Hepatocyte (in vitro differentiated cells): ENCODE data around the gene EFCAB6. TPM values are rescaled to one million over a fixed set of nuclear protein-coding genes. Genes with fewer than 3 reads are reported as not detected.

Experiments
- DNase-seq: peaks from one replicate; pipeline ENCODE4 v3.0.0-alpha.2; 2016; ENCODE audit warnings: low spot score
- H2AFZ ChIP-seq: fragments of 200-600 bp; sonication (generic); 2 replicates; pipeline ENCODE4 v1.6.0; 2016; ENCODE audit warnings: antibody characterized with exemption, mild to moderate bottlenecking
- H3K27ac ChIP-seq: fragments of 200-600 bp; sonication (generic); 2 replicates; pipeline ENCODE4 v1.5.1; 2016; ENCODE audit warnings: mild to moderate bottlenecking
- H3K27me3 ChIP-seq: fragments of 200-600 bp; sonication (generic); 2 replicates; pipeline ENCODE4 v1.6.1; 2016
- H3K36me3 ChIP-seq: fragments of 200-600 bp; sonication (generic); replicated peaks from 2 replicates; pipeline ENCODE4 v1.5.1; 2016; ENCODE audit warnings: low read depth; ENCODE audit not compliant: insufficient read depth
- H3K4me1 ChIP-seq: fragments of 200-600 bp; sonication (generic); 2 replicates; pipeline ENCODE4 v1.5.1; 2016; ENCODE audit warnings: mild to moderate bottlenecking, moderate library complexity; ENCODE audit not compliant: insufficient read depth
- H3K4me2 ChIP-seq: fragments of 200-600 bp; sonication (generic); 2 replicates; pipeline ENCODE4 v1.6.0; 2016
- H3K4me3 ChIP-seq: fragments of 200-600 bp; sonication (generic); 2 replicates; pipeline ENCODE4 v1.5.1; 2016; ENCODE audit warnings: mild to moderate bottlenecking
- H3K79me2 ChIP-seq: fragments of 200-600 bp; sonication (generic); 2 replicates; pipeline ENCODE4 v1.6.0; 2017; ENCODE audit warnings: mild to moderate bottlenecking
- H3K9me2 ChIP-seq: fragments of 200-600 bp; sonication (generic); replicated peaks from 2 replicates; pipeline ENCODE4 v1.6.0; 2017; ENCODE audit warnings: mild to moderate bottlenecking; ENCODE audit not compliant: insufficient read depth
- H3K9me3 ChIP-seq: fragments of 200-600 bp; sonication (generic); 2 replicates; pipeline ENCODE4 v1.5.1; 2016; ENCODE audit warnings: low read depth, mild to moderate bottlenecking
- H4K20me1 ChIP-seq: fragments of 200-600 bp; sonication (generic); 2 replicates; pipeline ENCODE4 v1.6.0; 2016; ENCODE audit warnings: mild to moderate bottlenecking; ENCODE audit not compliant: insufficient read depth, poor library complexity, severe bottlenecking
- CTCF ChIP-seq: fragments of 200-600 bp; sonication (generic); IDR thresholded peaks from 2 replicates; pipeline ENCODE4 v1.5.1; 2016; ENCODE audit warnings: antibody characterized with exemption, mild to moderate bottlenecking; ENCODE audit not compliant: poor library complexity
- EZH2 ChIP-seq: fragments of 200-600 bp; sonication (generic); IDR thresholded peaks from 2 replicates; pipeline ENCODE4 v1.6.1; 2016; ENCODE audit warnings: antibody characterized with exemption, mild to moderate bottlenecking, borderline replicate concordance
- EZH2phosphoT487 ChIP-seq: fragments of 200-600 bp; sonication (generic); IDR thresholded peaks from one replicate; pipeline ENCODE4 v1.6.1; 2018; ENCODE audit warnings: antibody characterized with exemption, mild to moderate bottlenecking, low read depth, moderate library complexity; ENCODE audit not compliant: unreplicated experiment, severe bottlenecking
- WGBS: methylation state at CpG from one replicate; pipeline ENCODE4 v1.1.6; 2016; ENCODE audit warnings: low lambda C conversion rate; ENCODE audit errors: missing lambda C conversion rate; 5-methylcytosine and 5-hydroxymethylcytosine counted together
- polyA plus RNA-seq: library from polyadenylated mRNA; unstranded; fragments of >200 nt; fragmentation: Nextera tagmentation; extraction: Ambion mirVana; gene quantifications from 2 replicates; pipeline ENCODE4 v1.2.1, GENCODE V29; 2016
- total RNA-seq: library from RNA; depleted of rRNA; stranded (reverse); fragments of >200 nt; gene quantifications from 2 replicates; pipeline ENCODE4 v1.2.3, GENCODE V29; 2014

EFCAB6 gene
- total and polyA plus RNA-seq, 2 experiments from 2014 or later, result 0.59 to 2.1 TPM

GRCh38 chr22:43542681-43543521, 269.2 kb downstream of the EFCAB6 start:
- Histone ChIP-seq H3K79me2 (no peaks in the 10 kb centered on the region), H3K27ac (no peak overlapping the region), H3K9me3 (no peaks in the 10 kb centered on the region), H3K4me2 (no peak overlapping the region), H3K4me3 (no peak overlapping the region), H4K20me1 (no peaks in the 10 kb centered on the region), H3K27me3 (no peaks in the 10 kb centered on the region), H3K4me1 (no peaks in the 10 kb centered on the region), H2AFZ (no peak overlapping the region), H3K9me2 (no peaks in the 10 kb centered on the region), H3K36me3 (no peaks in the 10 kb centered on the region)
- WGBS, result 94% methylated on average over 23 of the region's 23 CpGs
- no peak for DNase-seq
- TF ChIP-seq CTCF (no peak), EZH2phosphoT487 (no peak), EZH2 (no peak)

GRCh38 chr22:43541462-43542407, 270.4 kb downstream of the EFCAB6 start:
- H2AFZ ChIP-seq, result no peak overlapping the region
- no peaks in the 10 kb centered on the region for H3K79me2 ChIP-seq
- H3K36me3 ChIP-seq, result no peaks in the 10 kb centered on the region
- no peak overlapping the region for H3K27ac ChIP-seq
- no peaks in the 10 kb centered on the region for H4K20me1 ChIP-seq
- no peaks in the 10 kb centered on the region for H3K4me1 ChIP-seq
- H3K27me3 ChIP-seq, result no peaks in the 10 kb centered on the region
- H3K9me2 ChIP-seq, result no peaks in the 10 kb centered on the region
- H3K4me2 ChIP-seq, result no peak overlapping the region
- no peak overlapping the region for H3K4me3 ChIP-seq
- no peak for DNase-seq
- 86% methylated on average over 18 of the region's 18 CpGs for WGBS
- H3K9me3 ChIP-seq, result no peaks in the 10 kb centered on the region
- TF ChIP-seq CTCF (no peak), EZH2 (no peak), EZH2phosphoT487 (no peak)

GRCh38 chr22:43541022-43541421, 271.1 kb downstream of the EFCAB6 start:
- Histone ChIP-seq H3K4me2 (no peak overlapping the region), H3K9me2 (no peaks in the 10 kb centered on the region), H4K20me1 (no peaks in the 10 kb centered on the region), H3K4me1 (no peaks in the 10 kb centered on the region), H3K79me2 (no peaks in the 10 kb centered on the region), H3K9me3 (no peaks in the 10 kb centered on the region), H3K36me3 (no peaks in the 10 kb centered on the region), H3K4me3 (no peak overlapping the region), H3K27me3 (no peaks in the 10 kb centered on the region), H2AFZ (no peak overlapping the region), H3K27ac (no peak overlapping the region)
- 88% methylated on average over 6 of the region's 6 CpGs for WGBS
- no peak for DNase-seq
- TF ChIP-seq EZH2 (no peak), EZH2phosphoT487 (no peak), CTCF (no peak)
